ENCODE measurements around the gene DLX4.

DNA sequence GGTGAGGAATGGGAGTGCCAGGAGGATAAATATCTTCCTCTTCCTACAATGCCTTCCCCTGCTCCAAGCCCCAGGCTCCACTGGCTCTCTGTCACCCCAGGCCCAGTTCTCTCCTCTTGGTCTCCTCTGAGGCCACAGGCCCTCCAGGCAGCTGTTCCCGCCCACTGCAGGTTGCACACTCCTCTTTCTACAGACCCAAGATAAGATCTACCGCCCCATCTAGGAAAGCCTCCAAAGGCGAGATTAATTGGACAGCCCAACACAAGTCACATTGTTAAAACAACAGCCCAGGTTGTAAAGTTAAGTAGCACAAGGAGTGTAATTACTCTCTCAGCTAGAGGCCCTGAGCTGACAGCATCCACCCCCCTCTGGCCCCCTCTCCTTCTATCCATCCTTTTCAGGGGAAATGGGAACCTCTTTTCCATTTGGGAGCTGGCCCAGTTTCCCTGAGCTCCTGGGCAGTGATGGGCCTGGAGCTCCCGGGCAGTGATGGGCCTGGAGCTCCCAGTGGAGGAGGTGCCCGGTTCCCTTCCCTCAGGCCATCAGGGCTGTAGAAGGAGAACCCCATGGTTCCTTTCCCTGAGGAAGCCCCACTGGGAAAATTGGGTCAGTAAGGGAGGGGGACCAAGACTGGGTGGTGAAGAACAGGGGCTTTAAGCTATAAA is 7.3 kb downstream of the DLX4 start:
- no peak for TF ChIP-seq POLR2A (IDR thresholded peaks at IDR 0.05)
- TF ChIP-seq, protein P1, sequence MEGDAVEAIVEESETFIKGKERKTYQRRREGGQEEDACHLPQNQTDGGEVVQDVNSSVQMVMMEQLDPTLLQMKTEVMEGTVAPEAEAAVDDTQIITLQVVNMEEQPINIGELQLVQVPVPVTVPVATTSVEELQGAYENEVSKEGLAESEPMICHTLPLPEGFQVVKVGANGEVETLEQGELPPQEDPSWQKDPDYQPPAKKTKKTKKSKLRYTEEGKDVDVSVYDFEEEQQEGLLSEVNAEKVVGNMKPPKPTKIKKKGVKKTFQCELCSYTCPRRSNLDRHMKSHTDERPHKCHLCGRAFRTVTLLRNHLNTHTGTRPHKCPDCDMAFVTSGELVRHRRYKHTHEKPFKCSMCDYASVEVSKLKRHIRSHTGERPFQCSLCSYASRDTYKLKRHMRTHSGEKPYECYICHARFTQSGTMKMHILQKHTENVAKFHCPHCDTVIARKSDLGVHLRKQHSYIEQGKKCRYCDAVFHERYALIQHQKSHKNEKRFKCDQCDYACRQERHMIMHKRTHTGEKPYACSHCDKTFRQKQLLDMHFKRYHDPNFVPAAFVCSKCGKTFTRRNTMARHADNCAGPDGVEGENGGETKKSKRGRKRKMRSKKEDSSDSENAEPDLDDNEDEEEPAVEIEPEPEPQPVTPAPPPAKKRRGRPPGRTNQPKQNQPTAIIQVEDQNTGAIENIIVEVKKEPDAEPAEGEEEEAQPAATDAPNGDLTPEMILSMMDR (IDR thresholded peaks at IDR 0.05), result no peak
